Measurements from ENCODE around the gene CYFIP2.
"Not testable (repeated sequence)": the region's sequence is repeated elsewhere in the genome, so short reads cannot be mapped to it uniquely, and the experiment has no call there.

CYFIP2 gene

GRCh38 chr5:157382996-157383800, 117.3 kb downstream of the CYFIP2 start:
- in situ Hi-C loops (cut with HindIII; ENCODE audit: low sequenced_read_pairs), result loop anchor here (5.0 kb wide), 1 partner anchor 89 kb away; no protein-coding TSS in a partner anchor

GRCh38 chr5:157384971-157385709, 119.2 kb downstream of the CYFIP2 start:
- in situ Hi-C loops (cut with HindIII; ENCODE audit: low sequenced_read_pairs), result loop anchor here (5.0 kb wide), 1 partner anchor 87 kb away; no protein-coding TSS in a partner anchor

GRCh38 chr5:157387041-157387563, 121.2 kb downstream of the CYFIP2 start:
- in situ Hi-C loops (cut with HindIII; ENCODE audit: low sequenced_read_pairs), result no loop called here

GRCh38 chr5:157387683-157388093, 121.8 kb downstream of the CYFIP2 start:
- in situ Hi-C loops (cut with HindIII; ENCODE audit: low sequenced_read_pairs), result no loop called here

- in situ Hi-C loops (cut with HindIII; ENCODE audit: low sequenced_read_pairs), result no loop called here
Observed at GRCh38 chr5:157388111-157388710, 122.3 kb downstream of the CYFIP2 start.

- in situ Hi-C loops (cut with HindIII; ENCODE audit: low sequenced_read_pairs), result no loop called here
Observed at GRCh38 chr5:157389103-157389502, 123.2 kb downstream of the CYFIP2 start.

GRCh38 chr5:157390133-157390532, 124.2 kb downstream of the CYFIP2 start:
- in situ Hi-C loops (cut with HindIII; ENCODE audit: low sequenced_read_pairs), result no loop called here

- in situ Hi-C loops (cut with HindIII; ENCODE audit: low sequenced_read_pairs), result no loop called here
Observed at GRCh38 chr5:157390551-157391297, 124.8 kb downstream of the CYFIP2 start.

- in situ Hi-C loops (cut with HindIII; ENCODE audit: low sequenced_read_pairs), result no loop called here
Observed at GRCh38 chr5:157398305-157398704, 132.4 kb downstream of the CYFIP2 start.

GRCh38 chr5:157400741-157401495, 135.0 kb downstream of the CYFIP2 start:
- in situ Hi-C loops (cut with HindIII; ENCODE audit: low sequenced_read_pairs), result no loop called here

GRCh38 chr5:157415838-157416237, 149.9 kb downstream of the CYFIP2 start:
- in situ Hi-C loops (cut with HindIII; ENCODE audit: low sequenced_read_pairs), result no loop called here

GRCh38 chr5:157419521-157419920, 153.6 kb downstream of the CYFIP2 start:
- in situ Hi-C loops (cut with HindIII; ENCODE audit: low sequenced_read_pairs), result not testable (repeated sequence)

GRCh38 chr5:157429920-157430319, 164.0 kb downstream of the CYFIP2 start:
- in situ Hi-C loops (cut with HindIII; ENCODE audit: low sequenced_read_pairs), result not testable (repeated sequence)

- in situ Hi-C loops (cut with HindIII; ENCODE audit: low sequenced_read_pairs), result no loop called here
Observed at GRCh38 chr5:157431544-157432200, 165.7 kb downstream of the CYFIP2 start.

GRCh38 chr5:157434096-157434495, 168.2 kb downstream of the CYFIP2 start:
- in situ Hi-C loops (cut with HindIII; ENCODE audit: low sequenced_read_pairs), result no loop called here

GRCh38 chr5:157443041-157443549, 177.2 kb downstream of the CYFIP2 start:
- in situ Hi-C loops (cut with HindIII; ENCODE audit: low sequenced_read_pairs), result no loop called here

GRCh38 chr5:157444224-157444623, 178.3 kb downstream of the CYFIP2 start:
- in situ Hi-C loops (cut with HindIII; ENCODE audit: low sequenced_read_pairs), result no loop called here
